BJ (cell line): ENCODE results near the gene RFX5. TPM values are rescaled to one million over a fixed set of nuclear protein-coding genes. Genes with fewer than 3 reads are reported as not detected.

Experiments used
- CTCF ChIA-PET: fragments of 350-600 bp; formaldehyde crosslinking; extraction: SDS; loops from one replicate; lab custom pipeline; 2021; ENCODE audit warnings: antibody characterized with exemption, inconsistent platforms; lab: Yijun Ruan, JAX
- POLR2A ChIA-PET: fragments of 300-600 bp; sonication (Branson Sonifier 250); formaldehyde crosslinking; extraction: SDS; loops from one replicate; lab custom pipeline; 2021; ENCODE audit warnings: antibody characterized with exemption; lab: Charles Lee
- DNase-seq: peaks from one replicate; pipeline ENCODE4 v3.0.0-alpha.2; 2011; ENCODE audit warnings: low read depth
- H3K27me3 ChIP-seq: 2 replicates; pipeline ENCODE4 v1.6.0; 2011; ENCODE audit warnings: low read length; ENCODE audit not compliant: control insufficient read depth, insufficient read depth
- H3K36me3 ChIP-seq: 2 replicates; pipeline ENCODE4 v1.5.1; 2011; ENCODE audit warnings: low read length; ENCODE audit not compliant: control insufficient read depth, insufficient read depth
- H3K4me3 ChIP-seq: 2 replicates; pipeline ENCODE4 v1.5.1; 2011; ENCODE audit warnings: low read depth, mild to moderate bottlenecking, control low read depth, low read length
- CTCF ChIP-seq: IDR thresholded peaks from 2 replicates; pipeline ENCODE4 v1.5.1; 2011; ENCODE audit warnings: low read depth, mild to moderate bottlenecking, control low read depth, inconsistent platforms, low read length, moderate library complexity; ENCODE audit not compliant: insufficient read depth
- polyA plus RNA-seq: library from polyadenylated mRNA; depleted of rRNA; stranded (reverse); fragments of >200 nt; gene quantifications from 2 replicates; pipeline ENCODE4 v1.2.3, GENCODE V29; 2011; rRNA removed
- small RNA-seq: library from RNA; depleted of rRNA; stranded (forward); fragments of <200 nt; gene quantifications from one replicate; pipeline ENCODE3, GENCODE V24; 2012; ENCODE audit warnings: low replicate concordance, low read depth; ENCODE audit not compliant: insufficient read length

Gene RFX5
- polyA plus RNA-seq, 1 experiment: 29.9 TPM

GRCh38 chr1:151290709-151291303 is 56.2 kb downstream of the RFX5 start:
- ChIA-PET POLR2A (no interaction called here), CTCF (interaction anchor here (0.9 kb wide), 1 partner anchor 39 kb away, joined by 3 read pairs; no protein-coding TSS in a partner anchor)
- Histone ChIP-seq H3K4me3 (no peak overlapping the region), H3K36me3 (peaks cover 66% of the 10 kb centered on the region), H3K27me3 (no peaks in the 10 kb centered on the region)
- no peak for DNase-seq
- no peak for TF ChIP-seq CTCF

Small RNA genes within 50 kb of the gene (small RNA-seq; reads per million reads assigned to genes)
- gene RN7SL444P: not detected

Other genes with a start within 250 kb of the RFX5 start
- 1.5 and 1.8 TPM in 2 replicates for gene SEMA6C, start 200.6 kb downstream of the RFX5 start, polyA plus RNA-seq
- gene TNFAIP8L2, start 190.6 kb downstream of the RFX5 start, polyA plus RNA-seq: not detected in 2 replicates
- 8.5 and 10.2 TPM in 2 replicates for gene LYSMD1, start 181.3 kb downstream of the RFX5 start, polyA plus RNA-seq
- 27.4 and 29.7 TPM in 2 replicates for gene SCNM1, start 181.1 kb downstream of the RFX5 start, polyA plus RNA-seq
- 0.16 and 0.18 TPM in 2 replicates for gene TMOD4, start 171.3 kb downstream of the RFX5 start, polyA plus RNA-seq
- 60.4 and 71.0 TPM in 2 replicates for gene VPS72, start 157.1 kb downstream of the RFX5 start, polyA plus RNA-seq
- gene PIP5K1A, start 148.7 kb downstream of the RFX5 start, polyA plus RNA-seq: 138 and 171 TPM in 2 replicates
- 199 and 255 TPM in 2 replicates for gene PSMD4, start 92.5 kb downstream of the RFX5 start, polyA plus RNA-seq
- 12.5 and 19.8 TPM in 2 replicates for gene ZNF687, start 65.0 kb downstream of the RFX5 start, polyA plus RNA-seq
- gene PI4KB, start 19.8 kb downstream of the RFX5 start, polyA plus RNA-seq: 71.5 and 98.2 TPM in 2 replicates
- 27.9 and 47.9 TPM in 2 replicates for gene SELENBP1, start 25.5 kb upstream of the RFX5 start, polyA plus RNA-seq
- gene PSMB4, start 52.3 kb upstream of the RFX5 start, polyA plus RNA-seq: 467 and 468 TPM in 2 replicates
- gene POGZ, start 112.2 kb upstream of the RFX5 start, polyA plus RNA-seq: 37.1 and 39.8 TPM in 2 replicates
- gene CGN, start 164.1 kb upstream of the RFX5 start, polyA plus RNA-seq: 0.05 TPM in 1 of 2 replicates, not detected in the other
- 14.3 and 18.1 TPM in 2 replicates for gene TUFT1, start 193.1 kb upstream of the RFX5 start, polyA plus RNA-seq